A673 (cell line): ENCODE data around the gene EI24.

ENCODE experiments used
- EZH2 ChIP-seq: fragments of 200-600 bp; sonication (generic); IDR thresholded peaks from 2 replicates; pipeline ENCODE4 v1.6.1; 2017; ENCODE audit warnings: borderline replicate concordance, low read depth, mild to moderate bottlenecking, mixed read lengths, antibody characterized with exemption, low read length; ENCODE audit not compliant: poor library complexity, severe bottlenecking
- TF ChIP-seq, protein P1 (sequence below): fragments of 300-800, 200-600 bp; sonication (generic); conservative IDR thresholded peaks from 2 replicates; pipeline ENCODE4 v1.5.1; 2017; ENCODE audit warnings: low read depth, mild to moderate bottlenecking, antibody characterized with exemption, low read length, moderate library complexity, mixed read lengths

DNA sequence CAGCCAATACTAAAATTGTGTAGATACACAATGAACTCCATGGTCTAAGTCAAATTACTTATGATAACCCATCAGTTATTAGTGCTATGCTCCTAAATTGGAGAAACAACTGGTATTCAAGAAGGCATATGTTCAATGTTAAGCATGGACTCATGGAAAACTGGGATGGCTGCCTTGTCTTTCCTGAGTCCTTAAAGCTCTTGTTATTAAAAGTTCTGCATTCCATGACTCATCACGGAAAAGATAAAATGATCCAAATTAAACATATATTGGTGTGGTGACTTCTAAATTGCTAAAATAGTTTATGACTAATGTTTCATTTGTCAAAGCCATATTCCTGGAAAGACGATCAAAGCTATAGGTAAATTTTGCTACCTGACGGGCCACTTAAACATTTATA, 9.4 kb upstream of the EI24 start:
- TF ChIP-seq, protein P1, sequence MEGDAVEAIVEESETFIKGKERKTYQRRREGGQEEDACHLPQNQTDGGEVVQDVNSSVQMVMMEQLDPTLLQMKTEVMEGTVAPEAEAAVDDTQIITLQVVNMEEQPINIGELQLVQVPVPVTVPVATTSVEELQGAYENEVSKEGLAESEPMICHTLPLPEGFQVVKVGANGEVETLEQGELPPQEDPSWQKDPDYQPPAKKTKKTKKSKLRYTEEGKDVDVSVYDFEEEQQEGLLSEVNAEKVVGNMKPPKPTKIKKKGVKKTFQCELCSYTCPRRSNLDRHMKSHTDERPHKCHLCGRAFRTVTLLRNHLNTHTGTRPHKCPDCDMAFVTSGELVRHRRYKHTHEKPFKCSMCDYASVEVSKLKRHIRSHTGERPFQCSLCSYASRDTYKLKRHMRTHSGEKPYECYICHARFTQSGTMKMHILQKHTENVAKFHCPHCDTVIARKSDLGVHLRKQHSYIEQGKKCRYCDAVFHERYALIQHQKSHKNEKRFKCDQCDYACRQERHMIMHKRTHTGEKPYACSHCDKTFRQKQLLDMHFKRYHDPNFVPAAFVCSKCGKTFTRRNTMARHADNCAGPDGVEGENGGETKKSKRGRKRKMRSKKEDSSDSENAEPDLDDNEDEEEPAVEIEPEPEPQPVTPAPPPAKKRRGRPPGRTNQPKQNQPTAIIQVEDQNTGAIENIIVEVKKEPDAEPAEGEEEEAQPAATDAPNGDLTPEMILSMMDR: no peak
- no peak for TF ChIP-seq EZH2
